ENCODE measurements around the gene JUP. TPM values are rescaled to one million over a fixed set of nuclear protein-coding genes. Genes with fewer than 3 reads are reported as not detected.

The JUP gene
- total and polyA plus RNA-seq, 2 experiments from 2014 or later = 209 to 214 TPM

- H2AFZ ChIP-seq = no peak overlapping the region
Observed at GRCh38 chr17:41737680-41738023, 48.9 kb downstream of the JUP start.

GRCh38 chr17:41736983-41737679 is 49.4 kb downstream of the JUP start:
- Histone ChIP-seq H3K36me3 (replicated peaks; ENCODE audit: insufficient read depth, low read depth) (no peaks in the 10 kb centered on the region), H3K79me2 (no peaks in the 10 kb centered on the region), H2AFZ (no peak overlapping the region), H3K27ac (no peak overlapping the region), H3K27me3 (peaks cover 51% of the 10 kb centered on the region), H3K4me2 (no peak overlapping the region), H3K4me3 (no peak overlapping the region), H3K9me2 (replicated peaks; ENCODE audit: insufficient read depth) (no peaks in the 10 kb centered on the region), H3K9me3 (ENCODE audit: low read depth) (no peaks in the 10 kb centered on the region), H3K4me1 (ENCODE audit: insufficient read depth) (peaks cover 19% of the 10 kb centered on the region), H4K20me1 (ENCODE audit: insufficient read depth, poor library complexity, severe bottlenecking) (no peaks in the 10 kb centered on the region)
- TF ChIP-seq EZH2 (IDR thresholded peaks at IDR 0.05; ENCODE audit: borderline replicate concordance) = no peak
- TF ChIP-seq EZH2phosphoT487 (IDR thresholded peaks at IDR 0.05; ENCODE audit: low read depth, severe bottlenecking, unreplicated experiment) = no peak
- no peak for TF ChIP-seq CTCF (IDR thresholded peaks at IDR 0.05; ENCODE audit: poor library complexity)
- WGBS (ENCODE audit: low lambda C conversion rate, missing lambda C conversion rate) = 78% methylated on average over 16 of the region's 17 CpGs
- DNase-seq (ENCODE audit: low spot score) = no peak

More at GRCh38 chr17:41737680-41738023, 48.9 kb downstream of the JUP start:
- no peaks in the 10 kb centered on the region for H3K36me3 ChIP-seq (replicated peaks; ENCODE audit: insufficient read depth, low read depth)
- H3K4me1 ChIP-seq (ENCODE audit: insufficient read depth) = peaks cover 19% of the 10 kb centered on the region
- H4K20me1 ChIP-seq (ENCODE audit: insufficient read depth, poor library complexity, severe bottlenecking) = no peaks in the 10 kb centered on the region
- H3K9me2 ChIP-seq (replicated peaks; ENCODE audit: insufficient read depth) = no peaks in the 10 kb centered on the region
- DNase-seq (ENCODE audit: low spot score) = no peak
- H3K27ac ChIP-seq = no peak overlapping the region
- H3K9me3 ChIP-seq (ENCODE audit: low read depth) = no peaks in the 10 kb centered on the region
- 48% methylated on average over 5 of the region's 5 CpGs for WGBS (ENCODE audit: low lambda C conversion rate, missing lambda C conversion rate)
- no peak overlapping the region for H3K4me2 ChIP-seq
- peaks cover 46% of the 10 kb centered on the region for H3K27me3 ChIP-seq
- H3K4me3 ChIP-seq = no peak overlapping the region
- TF ChIP-seq EZH2 (IDR thresholded peaks at IDR 0.05; ENCODE audit: borderline replicate concordance) = no peak
- TF ChIP-seq CTCF (IDR thresholded peaks at IDR 0.05; ENCODE audit: poor library complexity) = no peak
- TF ChIP-seq EZH2phosphoT487 (IDR thresholded peaks at IDR 0.05; ENCODE audit: low read depth, severe bottlenecking, unreplicated experiment) = no peak
- no peaks in the 10 kb centered on the region for H3K79me2 ChIP-seq

- Histone ChIP-seq H3K4me1 (ENCODE audit: insufficient read depth) (peaks cover 19% of the 10 kb centered on the region), H3K27ac (no peak overlapping the region), H3K4me2 (no peak overlapping the region), H4K20me1 (ENCODE audit: insufficient read depth, poor library complexity, severe bottlenecking) (no peaks in the 10 kb centered on the region), H3K27me3 (peaks cover 65% of the 10 kb centered on the region), H3K79me2 (no peaks in the 10 kb centered on the region), H2AFZ (no peak overlapping the region), H3K9me2 (replicated peaks; ENCODE audit: insufficient read depth) (no peaks in the 10 kb centered on the region), H3K9me3 (ENCODE audit: low read depth) (no peaks in the 10 kb centered on the region), H3K36me3 (replicated peaks; ENCODE audit: insufficient read depth, low read depth) (no peaks in the 10 kb centered on the region), H3K4me3 (no peak overlapping the region)
- no peak for DNase-seq (ENCODE audit: low spot score)
- TF ChIP-seq EZH2 (IDR thresholded peaks at IDR 0.05; ENCODE audit: borderline replicate concordance) (no peak), CTCF (IDR thresholded peaks at IDR 0.05; ENCODE audit: poor library complexity) (no peak), EZH2phosphoT487 (IDR thresholded peaks at IDR 0.05; ENCODE audit: low read depth, severe bottlenecking, unreplicated experiment) (no peak)
- 88% methylated on average over 4 of the region's 4 CpGs for WGBS (ENCODE audit: low lambda C conversion rate, missing lambda C conversion rate)
Observed at GRCh38 chr17:41735744-41736143, 50.8 kb downstream of the JUP start.

Data from hepatocyte (in vitro differentiated cells).